ENCODE results near the gene ZNF219.

The ZNF219 gene

DNA sequence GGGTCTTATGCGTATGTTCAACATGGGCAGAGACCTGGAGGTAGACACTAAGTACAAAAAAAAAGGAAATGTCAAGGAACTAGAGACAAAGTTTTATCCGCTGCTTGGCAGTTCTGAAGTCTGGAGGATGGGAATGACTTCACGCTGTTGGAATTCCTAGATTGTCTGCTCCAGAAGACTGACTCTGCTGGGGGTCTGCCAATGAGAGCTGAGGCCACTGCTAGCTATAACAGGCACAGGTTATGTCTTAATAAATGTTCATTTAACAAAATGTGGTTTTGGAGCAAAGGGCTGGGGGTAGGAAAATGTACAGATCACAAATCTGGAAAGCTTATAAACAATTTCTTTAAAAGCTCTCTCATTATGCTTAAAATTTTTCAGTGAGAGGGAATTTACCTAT is 35.0 kb downstream of the ZNF219 start:
- no peak for DNase-seq

DNA sequence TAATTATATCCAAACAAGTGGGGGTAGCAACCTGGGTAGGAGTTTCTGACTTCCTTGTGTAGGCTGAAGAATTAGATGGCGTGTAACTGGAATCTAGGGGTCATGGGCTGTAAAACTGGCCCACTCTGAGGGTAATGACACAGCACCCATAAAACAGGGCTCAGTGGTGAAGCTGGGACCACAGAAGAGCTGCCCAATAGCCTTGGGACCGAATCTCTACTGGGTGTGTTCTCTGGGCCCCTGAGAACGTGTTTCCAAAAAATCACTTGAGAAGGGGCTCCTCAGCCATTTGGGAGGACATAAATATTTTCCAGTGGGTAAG is 37.1 kb downstream of the ZNF219 start:
- DNase-seq = no peak

GRCh38 chr14:21060614-21061346 is 37.7 kb downstream of the ZNF219 start:
- DNase-seq = no peak

DNA sequence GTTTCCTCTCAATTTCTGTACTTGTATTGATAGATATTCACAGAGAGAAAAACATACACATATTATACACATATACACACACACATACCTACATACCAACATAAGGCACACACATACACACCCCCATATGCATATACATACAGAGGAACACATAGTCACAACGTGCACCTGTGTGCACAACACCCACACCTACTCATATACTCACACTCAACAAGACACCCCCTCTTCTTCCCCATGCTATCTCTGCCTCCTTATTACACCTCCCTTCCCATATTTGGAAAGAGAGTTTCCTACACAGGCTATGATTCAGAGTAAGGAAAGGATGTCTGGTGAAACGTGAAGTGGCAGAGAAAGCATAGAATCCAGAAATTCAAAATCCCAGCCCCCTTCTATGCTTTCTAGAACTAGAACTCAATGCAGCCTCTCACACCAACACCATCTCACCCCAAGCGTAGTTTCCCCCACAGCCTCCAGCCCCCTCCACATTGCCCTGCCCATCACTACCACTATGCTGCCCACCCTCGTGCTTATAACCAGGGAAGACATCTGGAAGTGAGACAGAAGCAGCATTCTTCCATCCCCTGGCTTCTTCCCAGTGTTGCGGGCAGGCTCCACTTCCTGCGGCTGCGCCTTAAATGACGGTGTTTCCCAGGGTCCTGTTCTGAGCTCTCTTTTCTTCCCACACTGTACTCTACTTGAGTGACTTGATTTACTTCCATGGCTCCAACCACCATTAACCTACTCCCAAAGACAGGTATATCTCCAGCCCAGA is 38.4 kb downstream of the ZNF219 start:
- no peak for DNase-seq

- no peak for DNase-seq
Observed at GRCh38 chr14:21058903-21059302, 39.6 kb downstream of the ZNF219 start.

- no peak for DNase-seq
Observed at GRCh38 chr14:21057803-21058675, 40.4 kb downstream of the ZNF219 start, which contains the start of gene RNASE8. Gene RNASE8 (plus strand): TSS chr14:21057822. CDS start chr14:21057893, 71 bp downstream.

- no peak for DNase-seq
Observed at GRCh38 chr14:21056520-21057163, 41.8 kb downstream of the ZNF219 start.

GRCh38 chr14:21055432-21056117 is 42.9 kb downstream of the ZNF219 start:
- no peak for DNase-seq

DNA sequence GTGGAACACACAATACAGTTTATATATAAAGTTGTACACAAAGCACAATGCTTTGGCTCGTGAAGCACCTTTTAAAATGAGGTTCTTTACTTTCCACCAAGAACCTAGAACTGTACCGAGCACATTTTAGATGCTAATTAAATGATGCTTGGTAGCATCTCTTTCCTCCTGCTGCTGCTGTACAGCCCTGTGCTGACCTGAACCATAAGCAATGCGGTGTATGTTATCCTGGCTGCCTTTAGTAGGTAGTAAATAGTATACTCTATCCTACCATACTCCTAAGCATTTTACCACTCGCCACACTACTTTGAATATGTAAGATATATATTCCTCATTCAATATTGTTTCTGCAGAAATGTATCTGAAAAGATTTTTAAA is 43.7 kb downstream of the ZNF219 start:
- no peak for DNase-seq

DNA sequence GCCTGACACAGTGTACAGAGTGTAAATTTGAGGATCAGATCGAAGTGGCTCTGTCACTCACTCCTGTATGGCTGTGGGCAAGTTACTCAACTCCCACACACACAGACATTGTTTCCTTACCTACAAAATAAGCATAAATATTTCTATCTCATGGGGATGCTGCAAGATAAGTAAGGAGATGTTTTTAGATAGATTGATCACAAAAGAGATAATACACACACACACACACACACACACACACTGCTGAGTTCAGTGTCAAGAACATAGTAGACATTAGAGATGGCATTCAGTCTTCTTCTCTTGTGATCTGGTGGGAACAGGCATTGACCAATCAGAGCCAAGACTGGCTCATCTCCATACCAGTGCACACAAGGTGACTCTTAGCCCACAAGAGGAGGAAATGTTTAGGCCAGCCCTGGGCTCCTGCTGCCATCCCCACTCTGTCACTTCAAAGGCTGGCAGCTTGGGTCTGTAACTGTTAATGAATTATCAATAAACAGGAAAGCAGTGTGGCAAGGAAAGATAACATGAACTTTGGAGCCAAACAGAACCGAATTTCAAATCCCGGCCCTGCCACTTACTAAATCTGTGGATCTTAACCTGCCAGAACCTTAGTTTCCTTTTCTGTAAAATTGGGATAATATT is 44.2 kb downstream of the ZNF219 start:
- DNase-seq = no peak

DNA sequence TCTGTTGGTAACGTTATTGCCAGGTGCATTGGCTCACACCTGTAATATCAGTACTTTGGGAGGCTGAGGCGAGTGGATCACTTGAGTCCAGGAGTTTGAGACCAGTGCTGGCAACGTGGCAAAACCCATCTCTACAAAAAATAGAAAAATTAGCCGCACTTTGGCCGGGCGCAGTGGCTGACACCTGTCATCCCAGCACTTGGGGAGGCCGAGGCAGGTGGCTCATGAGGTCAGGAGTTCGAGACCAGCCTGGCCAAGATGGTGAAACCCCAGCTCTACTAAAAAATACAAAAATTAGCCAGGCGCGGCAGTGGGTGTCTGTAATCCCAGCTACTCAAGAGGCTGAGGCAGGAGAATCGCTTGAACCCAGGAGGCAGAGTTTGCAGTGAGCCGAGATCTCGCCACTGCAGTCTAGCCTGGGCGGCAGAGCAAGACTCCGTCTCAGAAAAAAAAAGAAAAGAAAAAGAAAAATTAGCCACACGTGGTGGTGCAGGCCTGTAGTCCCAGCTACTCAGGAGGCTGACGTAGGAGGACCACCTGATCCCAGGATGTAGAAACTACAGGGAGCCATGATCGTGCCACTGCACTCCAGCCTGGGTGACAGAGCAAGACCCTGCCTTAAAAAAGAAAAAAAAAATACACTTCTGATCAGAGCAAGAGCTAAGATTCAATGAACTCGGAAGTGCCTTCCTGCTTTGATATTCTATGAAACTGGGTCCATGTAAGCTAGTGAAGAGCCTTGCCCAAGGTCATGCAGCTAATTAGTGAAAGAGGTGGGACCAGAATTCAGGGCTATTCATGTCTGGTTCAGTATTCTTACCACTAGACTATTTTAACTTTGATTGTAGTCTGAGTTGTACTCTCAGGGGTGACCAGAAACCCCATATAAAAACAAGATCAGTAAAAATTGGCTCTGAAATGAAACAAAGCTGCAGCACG is 45.0 kb downstream of the ZNF219 start:
- DNase-seq = no peak

- no peak for DNase-seq
Observed at GRCh38 chr14:21050597-21050996, 47.9 kb downstream of the ZNF219 start.

- DNase-seq = no peak
Observed at GRCh38 chr14:21049271-21049673, 49.2 kb downstream of the ZNF219 start.

GRCh38 chr14:21048638-21049037 is 49.8 kb downstream of the ZNF219 start:
- no peak for DNase-seq

GRCh38 chr14:21047378-21047781 is 51.1 kb downstream of the ZNF219 start:
- DNase-seq = no peak

DNA sequence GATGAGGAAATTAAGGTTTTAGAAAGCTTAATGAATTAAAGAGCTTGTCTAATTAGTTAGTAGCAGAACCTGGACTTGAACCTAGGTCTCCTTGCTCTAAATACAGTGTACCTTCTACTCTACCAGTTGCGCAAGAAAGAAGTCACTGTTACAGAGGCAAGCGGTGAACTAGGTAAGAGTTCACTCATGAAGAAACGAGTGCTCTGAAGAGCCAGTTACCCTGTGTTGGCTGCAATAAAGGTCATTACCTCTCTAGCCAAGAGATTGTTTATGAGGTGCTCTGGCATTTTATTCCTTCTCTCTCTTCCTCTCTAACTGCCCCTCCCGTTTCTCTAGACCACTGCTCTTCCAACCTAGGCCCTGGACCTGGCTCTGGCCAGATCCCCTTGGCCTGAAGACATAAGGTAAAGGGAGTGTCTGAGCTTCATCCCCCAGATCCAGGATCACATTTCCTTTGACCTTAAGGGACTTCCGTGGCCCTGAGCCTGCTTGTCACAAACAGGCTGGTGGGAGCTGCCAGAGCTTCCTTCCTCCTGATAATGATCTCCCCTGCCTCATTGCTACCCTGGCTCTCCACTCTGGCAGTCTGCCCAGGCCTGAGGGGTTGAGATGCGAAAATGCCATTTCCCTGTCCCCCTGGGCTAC is 54.4 kb downstream of the ZNF219 start:
- peak; percentile 73 for DNase-seq

DNA sequence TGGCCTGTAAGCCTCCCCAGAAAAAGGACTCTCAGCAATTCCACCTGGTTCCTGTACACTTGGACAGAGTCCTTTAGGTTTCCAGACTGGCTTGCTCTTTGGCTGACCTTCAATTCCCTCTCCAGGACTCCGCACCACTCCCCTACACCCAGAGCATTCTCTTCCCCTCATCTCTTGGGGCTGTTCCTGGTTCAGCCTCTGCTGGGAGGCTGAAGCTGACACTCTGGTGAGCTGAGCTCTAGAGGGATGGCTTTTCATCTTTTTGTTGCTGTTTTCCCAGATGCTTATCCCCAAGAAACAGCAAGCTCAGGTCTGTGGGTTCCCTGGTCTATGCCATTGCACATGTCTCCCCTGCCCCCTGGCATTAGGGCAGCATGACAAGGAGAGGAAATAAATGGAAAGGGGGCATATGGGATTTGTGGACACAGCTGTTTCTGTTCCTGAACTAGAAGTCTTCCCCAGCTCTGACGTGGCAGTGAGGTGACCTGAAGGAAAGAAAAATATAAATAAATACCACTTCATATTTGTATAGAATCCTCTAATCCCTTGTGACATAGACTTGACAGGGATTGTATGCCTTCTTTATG is 55.0 kb downstream of the ZNF219 start:
- DNase-seq = no peak

GRCh38 chr14:21042918-21043317 is 55.5 kb downstream of the ZNF219 start:
- DNase-seq = no peak

GRCh38 chr14:21041676-21042433 is 56.6 kb downstream of the ZNF219 start, which contains the start of gene RNASE7:
Gene RNASE7 (plus strand): TSS chr14:21042362. CDS start chr14:21042993, 631 bp downstream.
- DNase-seq = peak; percentile 62

Data from hematopoietic multipotent progenitor cell treated with erythropoietin and hydrocortisone succinate and interleukin-3 and kit ligand, for 8 days (in vitro differentiated cells).